H9 (cell line): ENCODE data around the gene CRCP. TPM values are rescaled to one million over a fixed set of nuclear protein-coding genes. Genes with fewer than 3 reads are reported as not detected.

ENCODE experiments used
- DNase-seq: peaks from one replicate; pipeline ENCODE4 v3.0.0-alpha.2; 2017
- H2AFZ ChIP-seq: one replicate; pipeline ENCODE4 v1.6.1; 2013; ENCODE audit warnings: mild to moderate bottlenecking, low read length, control low read depth, moderate library complexity
- H2AK5ac ChIP-seq: 2 replicates; pipeline ENCODE4 v1.6.1; 2013; ENCODE audit warnings: low read length, control low read depth, mixed read lengths; ENCODE audit not compliant: insufficient read length
- H2BK120ac ChIP-seq: one replicate; pipeline ENCODE4 v1.6.1; 2013; ENCODE audit warnings: low read depth, mild to moderate bottlenecking, low read length, control low read depth, inconsistent platforms; ENCODE audit not compliant: poor library complexity, severe bottlenecking
- H2BK12ac ChIP-seq: 2 replicates; pipeline ENCODE4 v1.6.1; 2013; ENCODE audit warnings: low read length, control low read depth, mixed read lengths, low read depth; ENCODE audit not compliant: insufficient read length
- H2BK15ac ChIP-seq: 2 replicates; pipeline ENCODE4 v1.6.1; 2013; ENCODE audit warnings: low read depth, low read length, control low read depth
- H2BK20ac ChIP-seq: one replicate; pipeline ENCODE4 v1.6.1; 2013; ENCODE audit warnings: low read depth, mild to moderate bottlenecking, low read length, control low read depth, inconsistent platforms; ENCODE audit not compliant: poor library complexity, severe bottlenecking
- H2BK5ac ChIP-seq: 2 replicates; pipeline ENCODE4 v1.6.1; 2013; ENCODE audit warnings: low read length, control low read depth, mixed read lengths; ENCODE audit not compliant: insufficient read length
- H3K14ac ChIP-seq: 2 replicates; pipeline ENCODE4 v1.6.1; 2013; ENCODE audit warnings: low read length, control low read depth; ENCODE audit not compliant: insufficient read depth
- H3K18ac ChIP-seq: 2 replicates; pipeline ENCODE4 v1.6.1; 2013; ENCODE audit warnings: low read depth, mild to moderate bottlenecking, mixed read lengths, low read length, control low read depth; ENCODE audit not compliant: insufficient read length
- H3K23ac ChIP-seq: 2 replicates; pipeline ENCODE4 v1.6.1; 2013; ENCODE audit warnings: low read length, control low read depth, mixed read lengths, low read depth; ENCODE audit not compliant: insufficient read length
- H3K23me2 ChIP-seq: 2 replicates; pipeline ENCODE4 v1.6.1; 2013; ENCODE audit warnings: low read depth, mild to moderate bottlenecking, mixed read lengths, low read length, control low read depth; ENCODE audit not compliant: insufficient read length, poor library complexity, severe bottlenecking
- H3K27ac ChIP-seq: 2 replicates; pipeline ENCODE4 v1.5.1; 2013; ENCODE audit warnings: low read length, control low read depth, mixed read lengths, low read depth; ENCODE audit not compliant: insufficient read length
- H3K27me3 ChIP-seq: 2 replicates; pipeline ENCODE4 v1.6.1; 2013; ENCODE audit warnings: low read length, control low read depth, inconsistent platforms; ENCODE audit not compliant: insufficient read depth
- H3K4ac ChIP-seq: 2 replicates; pipeline ENCODE4 v1.6.1; 2013; ENCODE audit warnings: low read depth, mild to moderate bottlenecking, control low read depth, inconsistent platforms, low read length, moderate library complexity
- H3K4me1 ChIP-seq: 2 replicates; pipeline ENCODE4 v1.6.1; 2013; ENCODE audit warnings: low read length, control low read depth, inconsistent platforms; ENCODE audit not compliant: insufficient read depth
- H3K4me2 ChIP-seq: 2 replicates; pipeline ENCODE4 v1.6.1; 2013; ENCODE audit warnings: low read length, control low read depth, mixed read lengths; ENCODE audit not compliant: insufficient read length, insufficient read depth
- H3K56ac ChIP-seq: 2 replicates; pipeline ENCODE4 v1.6.1; 2013; ENCODE audit warnings: low read depth, mild to moderate bottlenecking, mixed read lengths, low read length, control low read depth; ENCODE audit not compliant: insufficient read length
- H3K79me1 ChIP-seq: 2 replicates; pipeline ENCODE4 v1.6.1; 2013; ENCODE audit warnings: low read depth, mild to moderate bottlenecking, moderate library complexity, low read length, control low read depth, inconsistent platforms; ENCODE audit not compliant: insufficient read depth, poor library complexity, severe bottlenecking
- H3K79me2 ChIP-seq: 2 replicates; pipeline ENCODE4 v1.6.1; 2013; ENCODE audit warnings: low read length, control low read depth, inconsistent platforms; ENCODE audit not compliant: insufficient read depth
- H3K9ac ChIP-seq: 2 replicates; pipeline ENCODE4 v1.6.1; 2013; ENCODE audit warnings: low read length, control low read depth, mixed read lengths; ENCODE audit not compliant: insufficient read length; ENCODE audit errors: extremely low read depth
- H3K9me3 ChIP-seq: one replicate; pipeline ENCODE4 v1.6.1; 2013; ENCODE audit warnings: low read depth, low read length, inconsistent platforms; ENCODE audit not compliant: control insufficient read depth
- H3T11ph ChIP-seq: one replicate; pipeline ENCODE4 v1.6.1; 2013; ENCODE audit warnings: mild to moderate bottlenecking, low read length, control low read depth, inconsistent platforms
- H4K20me1 ChIP-seq: one replicate; pipeline ENCODE4 v1.6.1; 2013; ENCODE audit not compliant: control insufficient read depth, insufficient read length, insufficient read depth
- H4K5ac ChIP-seq: 2 replicates; pipeline ENCODE4 v1.6.1; 2013; ENCODE audit warnings: low read depth, mild to moderate bottlenecking, mixed read lengths, low read length, control low read depth; ENCODE audit not compliant: insufficient read length
- H4K8ac ChIP-seq: replicated peaks from 2 replicates; pipeline ENCODE4 v1.6.1; 2013; ENCODE audit warnings: low read length, control low read depth, mixed read lengths, low read depth; ENCODE audit not compliant: insufficient read length
- H4K91ac ChIP-seq: 2 replicates; pipeline ENCODE4 v1.6.1; 2013; ENCODE audit warnings: low read depth, mild to moderate bottlenecking, moderate library complexity, mixed read lengths, low read length, control low read depth; ENCODE audit not compliant: insufficient read length
- H3K27ac Mint-ChIP-seq, 3 experiments: 2 replicates in 2 of 3; 3 replicates in 1 of 3; pipeline ENCODE4 v1.8.0; 2020 to 2021; ENCODE audit warnings: mixed read lengths in 3 of 3, mild to moderate bottlenecking in 1 of 3, moderate library complexity in 1 of 3
- H3K27me3 Mint-ChIP-seq: 2 replicates; pipeline ENCODE4 v1.8.0; 2021; ENCODE audit warnings: low read depth, mild to moderate bottlenecking, moderate library complexity, mixed read lengths
- H3K36me3 Mint-ChIP-seq, 3 experiments: 2 replicates in 2 of 3; 3 replicates in 1 of 3; pipeline ENCODE4 v1.8.0; 2020 to 2021; ENCODE audit warnings: low read depth in 3 of 3, mixed read lengths in 3 of 3; ENCODE audit not compliant: insufficient read depth in 1 of 3
- H3K4me1 Mint-ChIP-seq, 2 experiments: 2 replicates each; pipeline ENCODE4 v1.8.0; 2020; ENCODE audit warnings: mixed read lengths in 2 of 2
- H3K4me3 Mint-ChIP-seq, 2 experiments: 2 replicates in 1 of 2; 3 replicates in 1 of 2; pipeline ENCODE4 v1.8.0; 2020 to 2021; ENCODE audit warnings: mild to moderate bottlenecking in 2 of 2, mixed read lengths in 2 of 2, moderate library complexity in 1 of 2
- H3K9me3 Mint-ChIP-seq, 2 experiments: 2 replicates in 1 of 2; 3 replicates in 1 of 2; pipeline ENCODE4 v1.8.0; 2020; ENCODE audit warnings: mild to moderate bottlenecking in 2 of 2, mixed read lengths in 2 of 2, moderate library complexity in 1 of 2
- WGBS: extraction: QIAGEN DNeasy Blood & Tissue Kit; methylation state at CpG from one replicate; pipeline ENCODE4 v1.1.7; 2013; ENCODE audit warnings: missing lambda C conversion rate, low lambda C conversion rate, mixed read lengths; ENCODE audit not compliant: insufficient read length; ENCODE audit errors: extremely low coverage; 5-methylcytosine and 5-hydroxymethylcytosine counted together
- total RNA-seq: library from RNA; stranded (reverse); gene quantifications from 2 replicates; pipeline ENCODE4 v1.2.1, GENCODE V29; 2021
- TF ChIP-seq, protein P1 (sequence below): fragments of 200-600 bp; sonication (generic); conservative IDR thresholded peaks from 3 replicates; pipeline ENCODE4 v1.8.0; 2021; ENCODE audit warnings: antibody characterized with exemption, mild to moderate bottlenecking

CRCP gene
- total RNA-seq, 1 experiment from 2014 or later: 39.0 TPM

DNA sequence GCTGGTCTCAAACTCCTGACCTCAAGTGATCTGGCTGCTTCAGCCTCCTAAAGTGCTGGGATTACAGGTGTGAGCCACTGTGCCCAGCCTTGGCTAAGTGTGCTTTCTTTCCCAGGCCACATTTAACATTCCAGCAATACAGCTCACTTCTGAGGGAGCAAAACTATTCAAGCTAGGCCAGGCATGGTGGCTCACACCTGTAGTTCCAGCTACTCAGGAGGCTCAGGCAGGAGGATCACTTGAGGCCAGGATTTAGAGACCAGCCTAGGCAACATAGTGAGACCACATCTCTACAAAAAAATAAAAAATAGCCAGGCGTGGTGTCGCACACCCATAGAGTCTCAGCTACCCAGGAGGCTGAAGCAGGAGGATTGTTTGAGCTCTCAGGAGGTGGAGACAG, 67.2 kb downstream of the CRCP start:
- Histone ChIP-seq H2BK12ac (no peak overlapping the region), H3K23me2 (no peaks in the 10 kb centered on the region), H4K20me1 (no peaks in the 10 kb centered on the region), H3T11ph (no peak overlapping the region), H4K91ac (no peak overlapping the region), H3K9me3 (no peaks in the 10 kb centered on the region), H3K9ac (no peak overlapping the region), H2BK20ac (no peak overlapping the region), H2AFZ (no peak overlapping the region), H3K79me2 (no peaks in the 10 kb centered on the region), H4K8ac (no peak overlapping the region), H3K14ac (no peak overlapping the region), H3K4me2 (no peak overlapping the region), H2BK120ac (no peak overlapping the region), H3K23ac (no peak overlapping the region), H2AK5ac (no peak overlapping the region), H3K27me3 (no peaks in the 10 kb centered on the region; the same call in 1 of the 2 replicates), H3K4ac (no peak overlapping the region), H2BK5ac (no peak overlapping the region), H3K79me1 (no peaks in the 10 kb centered on the region), H2BK15ac (no peak overlapping the region), H3K4me1 (no peaks in the 10 kb centered on the region), H4K5ac (no peak overlapping the region), H3K56ac (no peak overlapping the region), H3K27ac (no peak overlapping the region), H3K18ac (no peak overlapping the region)
- Mint-ChIP-seq H3K9me3 (peaks cover 6 to 9% of the 10 kb centered on the region in 2 experiments; a peak in 3 of 5 replicates), H3K4me1 (no peaks in the 10 kb centered on the region), H3K27me3 (peaks cover 6% of the 10 kb centered on the region), H3K27ac (no peak overlapping the region), H3K36me3 (peaks cover 0 to 8% (median 0%) of the 10 kb centered on the region in 3 experiments; a peak in 6 of 7 replicates), H3K4me3 (no peak overlapping the region)
- DNase-seq: no peak
- no CpG with 5 or more reads among the region's 2 CpGs for WGBS
- TF ChIP-seq, protein P1, sequence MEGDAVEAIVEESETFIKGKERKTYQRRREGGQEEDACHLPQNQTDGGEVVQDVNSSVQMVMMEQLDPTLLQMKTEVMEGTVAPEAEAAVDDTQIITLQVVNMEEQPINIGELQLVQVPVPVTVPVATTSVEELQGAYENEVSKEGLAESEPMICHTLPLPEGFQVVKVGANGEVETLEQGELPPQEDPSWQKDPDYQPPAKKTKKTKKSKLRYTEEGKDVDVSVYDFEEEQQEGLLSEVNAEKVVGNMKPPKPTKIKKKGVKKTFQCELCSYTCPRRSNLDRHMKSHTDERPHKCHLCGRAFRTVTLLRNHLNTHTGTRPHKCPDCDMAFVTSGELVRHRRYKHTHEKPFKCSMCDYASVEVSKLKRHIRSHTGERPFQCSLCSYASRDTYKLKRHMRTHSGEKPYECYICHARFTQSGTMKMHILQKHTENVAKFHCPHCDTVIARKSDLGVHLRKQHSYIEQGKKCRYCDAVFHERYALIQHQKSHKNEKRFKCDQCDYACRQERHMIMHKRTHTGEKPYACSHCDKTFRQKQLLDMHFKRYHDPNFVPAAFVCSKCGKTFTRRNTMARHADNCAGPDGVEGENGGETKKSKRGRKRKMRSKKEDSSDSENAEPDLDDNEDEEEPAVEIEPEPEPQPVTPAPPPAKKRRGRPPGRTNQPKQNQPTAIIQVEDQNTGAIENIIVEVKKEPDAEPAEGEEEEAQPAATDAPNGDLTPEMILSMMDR: no peak
